HEK293 (cell line): Measurements from ENCODE around the gene MSL2.

Experiments used
- BCL11B ChIP-seq: fragments of 450-650 bp; formaldehyde crosslinking; IDR thresholded peaks from 2 replicates; pipeline ENCODE4 v1.5.1; 2016; ENCODE audit warnings: low read depth, missing biosample characterization, missing genetic modification characterization
- GLIS1 ChIP-seq: fragments of 450-650 bp; formaldehyde crosslinking; IDR thresholded peaks from 2 replicates; pipeline ENCODE4 v1.5.1; 2016; ENCODE audit warnings: missing biosample characterization, missing genetic modification characterization
- KLF16 ChIP-seq: fragments of 450-650 bp; formaldehyde crosslinking; IDR thresholded peaks from 2 replicates; pipeline ENCODE4 v1.5.1; 2017; ENCODE audit warnings: missing biosample characterization, missing genetic modification characterization
- KLF8 ChIP-seq: fragments of 450-650 bp; formaldehyde crosslinking; IDR thresholded peaks from 2 replicates; pipeline ENCODE4 v1.5.1; 2016; ENCODE audit warnings: missing biosample characterization, missing genetic modification characterization
- MYNN ChIP-seq: fragments of 450-650 bp; formaldehyde crosslinking; IDR thresholded peaks from 2 replicates; pipeline ENCODE4 v1.5.1; 2016; ENCODE audit warnings: missing biosample characterization, missing genetic modification characterization, borderline replicate concordance
- OVOL3 ChIP-seq: fragments of 450-650 bp; formaldehyde crosslinking; IDR thresholded peaks from 2 replicates; pipeline ENCODE4 v1.5.1; 2016; ENCODE audit warnings: missing biosample characterization, missing genetic modification characterization
- ZBTB20 ChIP-seq: fragments of 450-650 bp; formaldehyde crosslinking; IDR thresholded peaks from 2 replicates; pipeline ENCODE4 v1.5.1; 2016; ENCODE audit warnings: missing biosample characterization, missing genetic modification characterization
- ZBTB48 ChIP-seq: fragments of 450-650 bp; formaldehyde crosslinking; IDR thresholded peaks from 2 replicates; pipeline ENCODE4 v1.5.1; 2016; ENCODE audit warnings: missing biosample characterization, missing genetic modification characterization
- ZEB2 ChIP-seq: fragments of 450-650 bp; formaldehyde crosslinking; IDR thresholded peaks from 2 replicates; pipeline ENCODE4 v1.5.1; 2016; ENCODE audit warnings: missing biosample characterization, missing genetic modification characterization
- ZNF10 ChIP-seq: fragments of 450-650 bp; formaldehyde crosslinking; IDR thresholded peaks from 2 replicates; pipeline ENCODE4 v1.5.1; 2017; ENCODE audit warnings: missing biosample characterization, missing genetic modification characterization
- ZNF112 ChIP-seq: fragments of 450-650 bp; formaldehyde crosslinking; IDR thresholded peaks from 2 replicates; pipeline ENCODE4 v1.5.0; 2017; ENCODE audit warnings: missing biosample characterization, missing genetic modification characterization
- ZNF114 ChIP-seq: fragments of 450-650 bp; formaldehyde crosslinking; IDR thresholded peaks from 2 replicates; pipeline ENCODE4 v1.5.0; 2017; ENCODE audit warnings: missing biosample characterization, missing genetic modification characterization
- ZNF133 ChIP-seq: fragments of 450-650 bp; formaldehyde crosslinking; IDR thresholded peaks from 2 replicates; pipeline ENCODE4 v1.5.1; 2016; ENCODE audit warnings: missing biosample characterization, missing genetic modification characterization
- ZNF175 ChIP-seq: fragments of 450-650 bp; formaldehyde crosslinking; IDR thresholded peaks from 2 replicates; pipeline ENCODE4 v1.5.1; 2016; ENCODE audit warnings: missing biosample characterization, missing genetic modification characterization
- ZNF19 ChIP-seq: fragments of 450-650 bp; formaldehyde crosslinking; IDR thresholded peaks from 2 replicates; pipeline ENCODE4; 2016; ENCODE audit warnings: missing biosample characterization, missing genetic modification characterization, low read depth
- ZNF23 ChIP-seq: fragments of 450-650 bp; formaldehyde crosslinking; IDR thresholded peaks from 2 replicates; pipeline ENCODE4 v1.5.1; 2016; ENCODE audit warnings: missing biosample characterization, missing genetic modification characterization, borderline replicate concordance
- ZNF248 ChIP-seq: fragments of 450-650 bp; formaldehyde crosslinking; IDR thresholded peaks from 2 replicates; pipeline ENCODE4 v1.5.1; 2017; ENCODE audit warnings: missing biosample characterization, missing genetic modification characterization
- ZNF266 ChIP-seq: fragments of 450-650 bp; formaldehyde crosslinking; IDR thresholded peaks from 2 replicates; pipeline ENCODE4 v1.5.1; 2016; ENCODE audit warnings: missing biosample characterization, missing genetic modification characterization, low read depth
- ZNF423 ChIP-seq: fragments of 450-650 bp; formaldehyde crosslinking; IDR thresholded peaks from 2 replicates; pipeline ENCODE4 v1.5.1; 2016; ENCODE audit warnings: missing biosample characterization, missing genetic modification characterization
- ZNF843 ChIP-seq: fragments of 450-650 bp; formaldehyde crosslinking; IDR thresholded peaks from 2 replicates; pipeline ENCODE4 v1.5.1; 2016; ENCODE audit warnings: missing biosample characterization, missing genetic modification characterization
- TF ChIP-seq, protein P1 (sequence below): fragments of 450-650 bp; formaldehyde crosslinking; conservative IDR thresholded peaks from 2 replicates; pipeline ENCODE4 v1.5.1; 2016; ENCODE audit warnings: low read depth, missing biosample characterization, missing genetic modification characterization
- TF ChIP-seq, protein P2 (sequence below): fragments of 450-650 bp; formaldehyde crosslinking; IDR thresholded peaks from 2 replicates; pipeline ENCODE4 v1.5.1; 2016; ENCODE audit warnings: missing biosample characterization, missing genetic modification characterization, borderline replicate concordance
- TF ChIP-seq, protein P3 (sequence below): fragments of 450-650 bp; formaldehyde crosslinking; conservative IDR thresholded peaks from 2 replicates; pipeline ENCODE4 v1.5.1; 2016; ENCODE audit warnings: low read depth, missing biosample characterization, missing genetic modification characterization
- TF ChIP-seq, protein P4 (sequence below): fragments of 450-650 bp; formaldehyde crosslinking; IDR thresholded peaks from 2 replicates; pipeline ENCODE4 v1.5.1; 2016; ENCODE audit warnings: missing biosample characterization, missing genetic modification characterization, low read depth

MSL2 gene

DNA sequence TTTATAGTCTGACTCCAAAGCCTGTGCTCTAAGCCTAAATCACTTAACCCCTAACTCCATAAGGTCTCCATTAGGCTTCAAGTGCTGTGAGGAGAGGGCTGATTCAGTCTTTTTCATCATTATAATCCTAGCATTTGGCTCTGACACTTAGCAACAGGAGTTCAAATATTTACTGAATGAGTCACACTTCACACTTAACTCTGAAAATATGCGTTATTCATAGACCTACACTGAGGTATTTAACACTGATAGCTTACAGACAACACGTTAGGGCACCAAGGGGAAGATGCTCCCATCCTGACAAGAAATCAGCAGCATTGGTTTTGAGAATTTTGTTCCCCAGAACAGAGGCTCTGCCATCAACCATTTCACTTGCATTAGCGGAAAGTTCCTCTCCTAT is 53.5 kb downstream of the MSL2 start (continued):
- TF ChIP-seq OVOL3 (tag by site-specific recombination) (no peak), ZNF175 (no peak), ZNF266 (tag by site-specific recombination) (no peak), ZNF23 (tag by site-specific recombination) (no peak), MYNN (tag by site-specific recombination) (no peak), ZBTB48 (tag by site-specific recombination) (no peak), GLIS1 (tag by site-specific recombination) (peak; percentile 87), ZNF19 (tag by site-specific recombination) (no peak), ZBTB20 (tag by site-specific recombination) (no peak), ZNF133 (tag by site-specific recombination) (no peak), ZNF843 (tag by site-specific recombination) (no peak), KLF16 (tag by site-specific recombination) (no peak), ZNF112 (tag by site-specific recombination) (no peak), ZEB2 (peak; percentile 66), ZNF10 (no peak), ZNF248 (no peak), ZNF114 (tag by site-specific recombination) (no peak), KLF8 (tag by site-specific recombination) (no peak), BCL11B (no peak), ZNF423 (tag by site-specific recombination) (no peak)
- TF ChIP-seq, protein P1, sequence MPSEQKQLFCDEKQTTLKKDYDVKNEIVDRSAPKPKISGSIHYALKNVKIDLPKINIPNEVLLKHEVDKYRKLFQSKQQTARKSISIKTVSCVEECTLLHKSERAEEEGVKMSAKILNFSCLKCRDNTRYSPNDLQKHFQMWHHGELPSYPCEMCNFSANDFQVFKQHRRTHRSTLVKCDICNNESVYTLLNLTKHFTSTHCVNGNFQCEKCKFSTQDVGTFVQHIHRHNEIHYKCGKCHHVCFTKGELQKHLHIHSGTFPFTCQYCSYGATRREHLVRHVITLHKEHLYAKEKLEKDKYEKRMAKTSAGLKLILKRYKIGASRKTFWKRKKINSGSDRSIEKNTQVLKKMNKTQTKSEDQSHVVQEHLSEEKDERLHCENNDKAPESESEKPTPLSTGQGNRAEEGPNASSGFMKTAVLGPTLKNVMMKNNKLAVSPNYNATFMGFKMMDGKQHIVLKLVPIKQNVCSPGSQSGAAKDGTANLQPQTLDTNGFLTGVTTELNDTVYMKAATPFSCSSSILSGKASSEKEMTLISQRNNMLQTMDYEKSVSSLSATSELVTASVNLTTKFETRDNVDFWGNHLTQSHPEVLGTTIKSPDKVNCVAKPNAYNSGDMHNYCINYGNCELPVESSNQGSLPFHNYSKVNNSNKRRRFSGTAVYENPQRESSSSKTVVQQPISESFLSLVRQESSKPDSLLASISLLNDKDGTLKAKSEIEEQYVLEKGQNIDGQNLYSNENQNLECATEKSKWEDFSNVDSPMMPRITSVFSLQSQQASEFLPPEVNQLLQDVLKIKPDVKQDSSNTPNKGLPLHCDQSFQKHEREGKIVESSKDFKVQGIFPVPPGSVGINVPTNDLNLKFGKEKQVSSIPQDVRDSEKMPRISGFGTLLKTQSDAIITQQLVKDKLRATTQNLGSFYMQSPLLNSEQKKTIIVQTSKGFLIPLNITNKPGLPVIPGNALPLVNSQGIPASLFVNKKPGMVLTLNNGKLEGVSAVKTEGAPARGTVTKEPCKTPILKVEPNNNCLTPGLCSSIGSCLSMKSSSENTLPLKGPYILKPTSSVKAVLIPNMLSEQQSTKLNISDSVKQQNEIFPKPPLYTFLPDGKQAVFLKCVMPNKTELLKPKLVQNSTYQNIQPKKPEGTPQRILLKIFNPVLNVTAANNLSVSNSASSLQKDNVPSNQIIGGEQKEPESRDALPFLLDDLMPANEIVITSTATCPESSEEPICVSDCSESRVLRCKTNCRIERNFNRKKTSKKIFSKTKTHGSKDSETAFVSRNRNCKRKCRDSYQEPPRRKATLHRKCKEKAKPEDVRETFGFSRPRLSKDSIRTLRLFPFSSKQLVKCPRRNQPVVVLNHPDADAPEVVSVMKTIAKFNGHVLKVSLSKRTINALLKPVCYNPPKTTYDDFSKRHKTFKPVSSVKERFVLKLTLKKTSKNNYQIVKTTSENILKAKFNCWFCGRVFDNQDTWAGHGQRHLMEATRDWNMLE, result no peak
- TF ChIP-seq, protein P2, sequence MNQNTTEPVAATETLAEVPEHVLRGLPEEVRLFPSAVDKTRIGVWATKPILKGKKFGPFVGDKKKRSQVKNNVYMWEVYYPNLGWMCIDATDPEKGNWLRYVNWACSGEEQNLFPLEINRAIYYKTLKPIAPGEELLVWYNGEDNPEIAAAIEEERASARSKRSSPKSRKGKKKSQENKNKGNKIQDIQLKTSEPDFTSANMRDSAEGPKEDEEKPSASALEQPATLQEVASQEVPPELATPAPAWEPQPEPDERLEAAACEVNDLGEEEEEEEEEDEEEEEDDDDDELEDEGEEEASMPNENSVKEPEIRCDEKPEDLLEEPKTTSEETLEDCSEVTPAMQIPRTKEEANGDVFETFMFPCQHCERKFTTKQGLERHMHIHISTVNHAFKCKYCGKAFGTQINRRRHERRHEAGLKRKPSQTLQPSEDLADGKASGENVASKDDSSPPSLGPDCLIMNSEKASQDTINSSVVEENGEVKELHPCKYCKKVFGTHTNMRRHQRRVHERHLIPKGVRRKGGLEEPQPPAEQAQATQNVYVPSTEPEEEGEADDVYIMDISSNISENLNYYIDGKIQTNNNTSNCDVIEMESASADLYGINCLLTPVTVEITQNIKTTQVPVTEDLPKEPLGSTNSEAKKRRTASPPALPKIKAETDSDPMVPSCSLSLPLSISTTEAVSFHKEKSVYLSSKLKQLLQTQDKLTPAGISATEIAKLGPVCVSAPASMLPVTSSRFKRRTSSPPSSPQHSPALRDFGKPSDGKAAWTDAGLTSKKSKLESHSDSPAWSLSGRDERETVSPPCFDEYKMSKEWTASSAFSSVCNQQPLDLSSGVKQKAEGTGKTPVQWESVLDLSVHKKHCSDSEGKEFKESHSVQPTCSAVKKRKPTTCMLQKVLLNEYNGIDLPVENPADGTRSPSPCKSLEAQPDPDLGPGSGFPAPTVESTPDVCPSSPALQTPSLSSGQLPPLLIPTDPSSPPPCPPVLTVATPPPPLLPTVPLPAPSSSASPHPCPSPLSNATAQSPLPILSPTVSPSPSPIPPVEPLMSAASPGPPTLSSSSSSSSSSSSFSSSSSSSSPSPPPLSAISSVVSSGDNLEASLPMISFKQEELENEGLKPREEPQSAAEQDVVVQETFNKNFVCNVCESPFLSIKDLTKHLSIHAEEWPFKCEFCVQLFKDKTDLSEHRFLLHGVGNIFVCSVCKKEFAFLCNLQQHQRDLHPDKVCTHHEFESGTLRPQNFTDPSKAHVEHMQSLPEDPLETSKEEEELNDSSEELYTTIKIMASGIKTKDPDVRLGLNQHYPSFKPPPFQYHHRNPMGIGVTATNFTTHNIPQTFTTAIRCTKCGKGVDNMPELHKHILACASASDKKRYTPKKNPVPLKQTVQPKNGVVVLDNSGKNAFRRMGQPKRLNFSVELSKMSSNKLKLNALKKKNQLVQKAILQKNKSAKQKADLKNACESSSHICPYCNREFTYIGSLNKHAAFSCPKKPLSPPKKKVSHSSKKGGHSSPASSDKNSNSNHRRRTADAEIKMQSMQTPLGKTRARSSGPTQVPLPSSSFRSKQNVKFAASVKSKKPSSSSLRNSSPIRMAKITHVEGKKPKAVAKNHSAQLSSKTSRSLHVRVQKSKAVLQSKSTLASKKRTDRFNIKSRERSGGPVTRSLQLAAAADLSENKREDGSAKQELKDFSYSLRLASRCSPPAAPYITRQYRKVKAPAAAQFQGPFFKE (tag by site-specific recombination), result no peak
- TF ChIP-seq, protein P3, sequence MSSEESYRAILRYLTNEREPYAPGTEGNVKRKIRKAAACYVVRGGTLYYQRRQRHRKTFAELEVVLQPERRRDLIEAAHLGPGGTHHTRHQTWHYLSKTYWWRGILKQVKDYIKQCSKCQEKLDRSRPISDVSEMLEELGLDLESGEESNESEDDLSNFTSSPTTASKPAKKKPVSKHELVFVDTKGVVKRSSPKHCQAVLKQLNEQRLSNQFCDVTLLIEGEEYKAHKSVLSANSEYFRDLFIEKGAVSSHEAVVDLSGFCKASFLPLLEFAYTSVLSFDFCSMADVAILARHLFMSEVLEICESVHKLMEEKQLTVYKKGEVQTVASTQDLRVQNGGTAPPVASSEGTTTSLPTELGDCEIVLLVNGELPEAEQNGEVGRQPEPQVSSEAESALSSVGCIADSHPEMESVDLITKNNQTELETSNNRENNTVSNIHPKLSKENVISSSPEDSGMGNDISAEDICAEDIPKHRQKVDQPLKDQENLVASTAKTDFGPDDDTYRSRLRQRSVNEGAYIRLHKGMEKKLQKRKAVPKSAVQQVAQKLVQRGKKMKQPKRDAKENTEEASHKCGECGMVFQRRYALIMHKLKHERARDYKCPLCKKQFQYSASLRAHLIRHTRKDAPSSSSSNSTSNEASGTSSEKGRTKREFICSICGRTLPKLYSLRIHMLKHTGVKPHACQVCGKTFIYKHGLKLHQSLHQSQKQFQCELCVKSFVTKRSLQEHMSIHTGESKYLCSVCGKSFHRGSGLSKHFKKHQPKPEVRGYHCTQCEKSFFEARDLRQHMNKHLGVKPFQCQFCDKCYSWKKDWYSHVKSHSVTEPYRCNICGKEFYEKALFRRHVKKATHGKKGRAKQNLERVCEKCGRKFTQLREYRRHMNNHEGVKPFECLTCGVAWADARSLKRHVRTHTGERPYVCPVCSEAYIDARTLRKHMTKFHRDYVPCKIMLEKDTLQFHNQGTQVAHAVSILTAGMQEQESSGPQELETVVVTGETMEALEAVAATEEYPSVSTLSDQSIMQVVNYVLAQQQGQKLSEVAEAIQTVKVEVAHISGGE (tag by site-specific recombination), result no peak
- TF ChIP-seq, protein P4, sequence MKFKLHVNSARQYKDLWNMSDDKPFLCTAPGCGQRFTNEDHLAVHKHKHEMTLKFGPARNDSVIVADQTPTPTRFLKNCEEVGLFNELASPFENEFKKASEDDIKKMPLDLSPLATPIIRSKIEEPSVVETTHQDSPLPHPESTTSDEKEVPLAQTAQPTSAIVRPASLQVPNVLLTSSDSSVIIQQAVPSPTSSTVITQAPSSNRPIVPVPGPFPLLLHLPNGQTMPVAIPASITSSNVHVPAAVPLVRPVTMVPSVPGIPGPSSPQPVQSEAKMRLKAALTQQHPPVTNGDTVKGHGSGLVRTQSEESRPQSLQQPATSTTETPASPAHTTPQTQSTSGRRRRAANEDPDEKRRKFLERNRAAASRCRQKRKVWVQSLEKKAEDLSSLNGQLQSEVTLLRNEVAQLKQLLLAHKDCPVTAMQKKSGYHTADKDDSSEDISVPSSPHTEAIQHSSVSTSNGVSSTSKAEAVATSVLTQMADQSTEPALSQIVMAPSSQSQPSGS (tag by site-specific recombination), result no peak
